HCT116 (cell line): ENCODE measurements around the gene GRM8. TPM values are rescaled to one million over a fixed set of nuclear protein-coding genes. Genes with fewer than 3 reads are reported as not detected.

ENCODE experiments used
- ATAC-seq: fragments of 200-7000 bp; cut with Tn5 transposase; 2 replicates; pipeline ENCODE4 v1.9.1; 2020; ENCODE audit warnings: mild to moderate bottlenecking, moderate library complexity
- BruUV-seq: library from RNA; stranded (reverse); fragments of 400-500 nt; replicated peaks from 2 replicates; lab custom pipeline; 2021; lab: Mats Ljungman, UMichigan
- CTCF ChIA-PET: fragments of 300-600 bp; sonication (Branson Sonifier 250); formaldehyde crosslinking; loops from one replicate; lab custom pipeline; 2021; ENCODE audit warnings: antibody characterized with exemption; lab: Charles Lee
- POLR2A ChIA-PET: fragments of 300-600, 350-600 bp; sonication (Branson Sonifier 250); formaldehyde crosslinking; loops from one replicate; lab custom pipeline; 2021; ENCODE audit warnings: antibody characterized with exemption; lab: Charles Lee
- RAD21 ChIA-PET, 2 experiments: fragments of 300-600 bp; sonication (Branson Sonifier 250); formaldehyde crosslinking; loops; one replicate each; lab custom pipeline; 2023; ENCODE audit warnings: low total read pairs in 2 of 2; ENCODE audit not compliant: uncharacterized antibody in 2 of 2, unreplicated experiment in 2 of 2, low non-redundant PET in 1 of 2; lab: Charles Lee
- DNase-seq: peaks from one replicate; pipeline ENCODE4 v3.0.0-alpha.2; 2010; ENCODE audit warnings: low read depth, low spot score
- H2AFZ ChIP-seq: fragments of 200-600 bp; shearing (Covaris generic), sonication (generic); 2 replicates; pipeline ENCODE4 v1.6.1; 2017; ENCODE audit warnings: low read depth, mixed run types, mixed read lengths, antibody characterized with exemption, low read length; ENCODE audit not compliant: poor library complexity, severe bottlenecking
- H3K27ac ChIP-seq: 2 replicates; pipeline ENCODE4 v1.5.1; 2012; ENCODE audit warnings: low read depth, low read length
- H3K27me3 ChIP-seq: fragments of 200-600 bp; sonication (generic); 2 replicates; pipeline ENCODE4 v1.6.1; 2016; ENCODE audit warnings: mixed run types, low read length, mixed read lengths; ENCODE audit not compliant: insufficient read depth
- H3K36me3 ChIP-seq, 2 experiments: fragments of 200-500 bp in 1 of 2; fragments of 200-600 bp in 1 of 2; sonication (Bioruptor generic) in 1 of 2; sonication (generic) in 1 of 2; 2 replicates each; pipeline versions ENCODE4 v1.5.1 to v1.6.1; 2014 to 2016; ENCODE audit warnings: low read length in 2 of 2, inconsistent platforms in 1 of 2, mixed read lengths in 1 of 2, mixed run types in 1 of 2; ENCODE audit not compliant: insufficient read depth in 2 of 2, control insufficient read depth in 1 of 2
- H3K4me1 ChIP-seq, 2 experiments: fragments of 200-600 bp in 1 of 2; sonication (generic) in 1 of 2; 2 replicates each; pipeline versions ENCODE4 v1.5.1 to v1.6.1; 2012 to 2017; ENCODE audit warnings: low read length in 2 of 2, inconsistent platforms in 1 of 2, mild to moderate bottlenecking in 1 of 2, mixed read lengths in 1 of 2, mixed run types in 1 of 2, moderate library complexity in 1 of 2; ENCODE audit not compliant: insufficient read depth in 2 of 2, control insufficient read depth in 1 of 2
- H3K4me2 ChIP-seq: fragments of 200-600 bp; sonication (generic); 2 replicates; pipeline ENCODE4 v1.6.1; 2017; ENCODE audit warnings: mixed run types, low read length, mixed read lengths
- H3K4me3 ChIP-seq, 2 experiments: fragments of 200-600 bp in 1 of 2; sonication (generic) in 1 of 2; replicated peaks in 1 of 2; 2 replicates each; pipeline ENCODE4 v1.5.1; 2011 to 2016; ENCODE audit warnings: low read length in 2 of 2, control low read depth in 1 of 2, low read depth in 1 of 2, mild to moderate bottlenecking in 1 of 2, mixed read lengths in 1 of 2, mixed run types in 1 of 2
- H3K79me2 ChIP-seq: fragments of 200-600 bp; sonication (generic); 2 replicates; pipeline ENCODE4 v1.6.1; 2017; ENCODE audit warnings: mild to moderate bottlenecking, mixed run types, low read length, moderate library complexity, mixed read lengths; ENCODE audit not compliant: insufficient read depth
- H3K9ac ChIP-seq: fragments of 200-600 bp; sonication (generic); 2 replicates; pipeline ENCODE4 v1.6.1; 2016; ENCODE audit warnings: low read length, mixed read lengths
- H3K9me2 ChIP-seq: fragments of 200-600 bp; sonication (generic), shearing (Covaris generic); 2 replicates; pipeline ENCODE4 v1.6.1; 2017; ENCODE audit warnings: mixed run types, mild to moderate bottlenecking, moderate library complexity; ENCODE audit not compliant: insufficient read depth
- H3K9me3 ChIP-seq, 2 experiments: fragments of 200-500 bp in 1 of 2; fragments of 200-600 bp in 1 of 2; sonication (Bioruptor generic) in 1 of 2; sonication (generic) in 1 of 2; 2 replicates each; pipeline ENCODE4 v1.6.1; 2014 to 2017; ENCODE audit warnings: low read length in 2 of 2, mixed read lengths in 2 of 2, inconsistent platforms in 1 of 2, low read depth in 1 of 2, mild to moderate bottlenecking in 1 of 2, mixed run types in 1 of 2, moderate library complexity in 1 of 2; ENCODE audit not compliant: control insufficient read depth in 1 of 2, insufficient read depth in 1 of 2
- H4K20me1 ChIP-seq: fragments of 200-600 bp; sonication (generic), shearing (Covaris generic); 2 replicates; pipeline ENCODE4 v1.6.1; 2017; ENCODE audit warnings: mixed run types, mild to moderate bottlenecking, moderate library complexity; ENCODE audit not compliant: insufficient read depth
- CBX3 ChIP-seq: IDR thresholded peaks from 2 replicates; pipeline ENCODE4 v1.6.1; 2012; ENCODE audit warnings: low read depth
- ELF1 ChIP-seq: IDR thresholded peaks from 2 replicates; pipeline ENCODE4 v1.6.1; 2012; ENCODE audit warnings: low read depth, borderline replicate concordance
- FOSL1 ChIP-seq: IDR thresholded peaks from 2 replicates; pipeline ENCODE4 v1.6.1; 2012; ENCODE audit warnings: low read depth
- POLR2A ChIP-seq: IDR thresholded peaks from 2 replicates; pipeline ENCODE4 v1.7.0; 2011; ENCODE audit warnings: borderline replicate concordance; ENCODE audit not compliant: insufficient read depth, insufficient read length; ENCODE audit errors: extremely low read depth
- POLR2AphosphoS5 ChIP-seq: IDR thresholded peaks from 2 replicates; pipeline ENCODE4 v1.6.1; 2011; ENCODE audit warnings: mild to moderate bottlenecking, low read depth, low read length, moderate library complexity
- SIN3A ChIP-seq: IDR thresholded peaks from 2 replicates; pipeline ENCODE4 v1.6.1; 2012; ENCODE audit warnings: low read depth
- SP1 ChIP-seq: IDR thresholded peaks from 2 replicates; pipeline ENCODE4 v1.6.1; 2012; ENCODE audit warnings: low read depth
- SRF ChIP-seq: IDR thresholded peaks from 2 replicates; pipeline ENCODE4 v1.6.1; 2012; ENCODE audit warnings: low read depth
- TCF7L2 ChIP-seq: IDR thresholded peaks from 2 replicates; pipeline ENCODE4 v1.7.0; 2011; ENCODE audit warnings: borderline replicate concordance, inconsistent platforms; ENCODE audit not compliant: insufficient read depth, insufficient read length; ENCODE audit errors: extremely low read depth
- ZFX ChIP-seq: fragments of 450-650 bp; IDR thresholded peaks from 2 replicates; pipeline ENCODE4 v1.6.1; 2017
- ZNF274 ChIP-seq: fragments of 200-500 bp; sonication (Bioruptor generic); IDR thresholded peaks from 2 replicates; pipeline ENCODE4 v1.6.1; 2014; ENCODE audit warnings: mild to moderate bottlenecking, low read depth, low read length, inconsistent platforms
- intact Hi-C: fragments of 100-400 bp; cut with micrococcal nuclease; formaldehyde crosslinking; loops from 2 replicates; pipeline ENCODE4 v1.10.0; 2022
- total RNA-seq: library from RNA; stranded (reverse); gene quantifications from one replicate; pipeline ENCODE4 v1.2.1, GENCODE V29; 2021; ENCODE audit not compliant: unreplicated experiment
- TF ChIP-seq, protein P1 (sequence below): IDR thresholded peaks from 2 replicates; pipeline ENCODE4 v1.6.1; 2012
- TF ChIP-seq, protein P2 (sequence below): IDR thresholded peaks from 2 replicates; pipeline ENCODE4 v1.6.1; 2011; ENCODE audit warnings: mild to moderate bottlenecking, low read length, moderate library complexity; ENCODE audit not compliant: insufficient replicate concordance; ENCODE audit errors: extremely low read depth
- TF ChIP-seq, protein P3 (sequence below): IDR thresholded peaks from 2 replicates; pipeline ENCODE4 v1.6.1; 2012; ENCODE audit warnings: low read depth

GRM8 gene
- total RNA-seq, 1 experiment from 2014 or later, result 0.05 TPM

DNA sequence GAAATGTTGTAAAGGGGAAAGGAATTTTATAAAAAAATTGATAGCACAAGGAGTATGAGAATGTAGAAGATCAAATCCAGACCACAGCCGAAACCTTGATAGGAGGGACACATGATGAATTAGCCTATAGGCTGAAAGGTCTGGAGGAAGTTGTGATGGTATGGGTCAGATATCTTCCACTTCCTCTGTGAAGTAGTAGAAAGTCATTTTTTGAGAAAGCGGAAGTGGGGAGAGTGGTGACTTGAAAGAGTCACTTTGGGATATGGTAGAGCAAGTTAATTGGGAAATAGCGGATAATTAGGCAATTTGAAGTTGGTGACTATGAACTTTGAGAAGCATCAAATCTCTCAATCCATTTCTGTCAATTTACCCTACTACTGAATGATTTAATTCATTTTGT, 99.4 kb downstream of the GRM8 start:
- H3K4me1 ChIP-seq, result no peaks in the 10 kb centered on the region
- no peaks in the 10 kb centered on the region for H4K20me1 ChIP-seq
- H3K4me2 ChIP-seq, result no peak overlapping the region
- no peaks in the 10 kb centered on the region for H3K36me3 ChIP-seq
- no peaks in the 10 kb centered on the region for H3K79me2 ChIP-seq
- BruUV-seq, result no TSS peak
- H2AFZ ChIP-seq, result no peak overlapping the region
- TF ChIP-seq FOSL1, result no peak
- TF ChIP-seq, protein P1, sequence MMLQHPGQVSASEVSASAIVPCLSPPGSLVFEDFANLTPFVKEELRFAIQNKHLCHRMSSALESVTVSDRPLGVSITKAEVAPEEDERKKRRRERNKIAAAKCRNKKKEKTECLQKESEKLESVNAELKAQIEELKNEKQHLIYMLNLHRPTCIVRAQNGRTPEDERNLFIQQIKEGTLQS, result no peak
- TF ChIP-seq POLR2A, result no peak
- no peak for TF ChIP-seq SP1
- TF ChIP-seq, all 23 proteins: peak for 0
- CTCF ChIA-PET, result no interaction called here
- ATAC-seq (no peak), DNase-seq (no peak)
- RAD21 ChIA-PET, result no interaction called here
- Histone ChIP-seq H3K9ac (no peak overlapping the region), H3K27ac (no peak overlapping the region), H3K4me3 (no peak overlapping the region), H3K9me2 (no peaks in the 10 kb centered on the region), H3K9me3 (no peaks in the 10 kb centered on the region), H3K27me3 (peaks cover 20% of the 10 kb centered on the region)
- POLR2A ChIA-PET, result no interaction called here
- intact Hi-C loops, result no loop called here

DNA sequence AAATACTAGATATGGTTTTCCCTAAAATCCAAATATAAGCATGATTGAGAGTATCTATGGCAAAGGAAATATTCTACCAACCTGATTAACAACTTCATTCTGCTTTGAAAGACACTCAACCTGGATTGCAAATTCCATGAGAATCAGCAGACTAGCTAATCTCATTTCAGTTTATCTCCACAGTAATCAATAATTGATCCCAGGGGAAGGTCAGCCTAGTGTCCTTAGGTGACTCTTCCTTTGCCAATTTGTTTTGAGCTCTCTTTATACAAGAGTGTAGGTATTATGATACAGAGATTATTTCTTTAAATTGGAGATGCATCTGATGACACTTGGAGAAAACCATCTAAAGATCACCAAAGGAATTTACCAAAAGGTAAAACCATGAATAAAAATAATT, 100.3 kb downstream of the GRM8 start:
- DNase-seq (no peak), ATAC-seq (no peak)
- H3K27me3 ChIP-seq, result peaks cover 20% of the 10 kb centered on the region
- no peaks in the 10 kb centered on the region for H3K36me3 ChIP-seq
- no peak overlapping the region for H3K27ac ChIP-seq
- H3K4me1 ChIP-seq, result no peaks in the 10 kb centered on the region
- CTCF ChIA-PET, result no interaction called here
- no peaks in the 10 kb centered on the region for H3K9me3 ChIP-seq
- H3K79me2 ChIP-seq, result no peaks in the 10 kb centered on the region
- no peak overlapping the region for H3K4me3 ChIP-seq
- intact Hi-C loops, result no loop called here
- BruUV-seq, result no TSS peak
- no peak overlapping the region for H2AFZ ChIP-seq
- H4K20me1 ChIP-seq, result no peaks in the 10 kb centered on the region
- no peaks in the 10 kb centered on the region for H3K9me2 ChIP-seq
- RAD21 ChIA-PET, result no interaction called here
- no peak overlapping the region for H3K4me2 ChIP-seq
- POLR2A ChIA-PET, result no interaction called here
- H3K9ac ChIP-seq, result no peak overlapping the region
- TF ChIP-seq SRF, result no peak
- TF ChIP-seq ZNF274, result no peak
- TF ChIP-seq, protein P2, sequence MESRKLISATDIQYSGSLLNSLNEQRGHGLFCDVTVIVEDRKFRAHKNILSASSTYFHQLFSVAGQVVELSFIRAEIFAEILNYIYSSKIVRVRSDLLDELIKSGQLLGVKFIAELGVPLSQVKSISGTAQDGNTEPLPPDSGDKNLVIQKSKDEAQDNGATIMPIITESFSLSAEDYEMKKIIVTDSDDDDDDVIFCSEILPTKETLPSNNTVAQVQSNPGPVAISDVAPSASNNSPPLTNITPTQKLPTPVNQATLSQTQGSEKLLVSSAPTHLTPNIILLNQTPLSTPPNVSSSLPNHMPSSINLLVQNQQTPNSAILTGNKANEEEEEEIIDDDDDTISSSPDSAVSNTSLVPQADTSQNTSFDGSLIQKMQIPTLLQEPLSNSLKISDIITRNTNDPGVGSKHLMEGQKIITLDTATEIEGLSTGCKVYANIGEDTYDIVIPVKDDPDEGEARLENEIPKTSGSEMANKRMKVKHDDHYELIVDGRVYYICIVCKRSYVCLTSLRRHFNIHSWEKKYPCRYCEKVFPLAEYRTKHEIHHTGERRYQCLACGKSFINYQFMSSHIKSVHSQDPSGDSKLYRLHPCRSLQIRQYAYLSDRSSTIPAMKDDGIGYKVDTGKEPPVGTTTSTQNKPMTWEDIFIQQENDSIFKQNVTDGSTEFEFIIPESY, result no peak
- no peak for TF ChIP-seq POLR2A
- TF ChIP-seq, protein P3, sequence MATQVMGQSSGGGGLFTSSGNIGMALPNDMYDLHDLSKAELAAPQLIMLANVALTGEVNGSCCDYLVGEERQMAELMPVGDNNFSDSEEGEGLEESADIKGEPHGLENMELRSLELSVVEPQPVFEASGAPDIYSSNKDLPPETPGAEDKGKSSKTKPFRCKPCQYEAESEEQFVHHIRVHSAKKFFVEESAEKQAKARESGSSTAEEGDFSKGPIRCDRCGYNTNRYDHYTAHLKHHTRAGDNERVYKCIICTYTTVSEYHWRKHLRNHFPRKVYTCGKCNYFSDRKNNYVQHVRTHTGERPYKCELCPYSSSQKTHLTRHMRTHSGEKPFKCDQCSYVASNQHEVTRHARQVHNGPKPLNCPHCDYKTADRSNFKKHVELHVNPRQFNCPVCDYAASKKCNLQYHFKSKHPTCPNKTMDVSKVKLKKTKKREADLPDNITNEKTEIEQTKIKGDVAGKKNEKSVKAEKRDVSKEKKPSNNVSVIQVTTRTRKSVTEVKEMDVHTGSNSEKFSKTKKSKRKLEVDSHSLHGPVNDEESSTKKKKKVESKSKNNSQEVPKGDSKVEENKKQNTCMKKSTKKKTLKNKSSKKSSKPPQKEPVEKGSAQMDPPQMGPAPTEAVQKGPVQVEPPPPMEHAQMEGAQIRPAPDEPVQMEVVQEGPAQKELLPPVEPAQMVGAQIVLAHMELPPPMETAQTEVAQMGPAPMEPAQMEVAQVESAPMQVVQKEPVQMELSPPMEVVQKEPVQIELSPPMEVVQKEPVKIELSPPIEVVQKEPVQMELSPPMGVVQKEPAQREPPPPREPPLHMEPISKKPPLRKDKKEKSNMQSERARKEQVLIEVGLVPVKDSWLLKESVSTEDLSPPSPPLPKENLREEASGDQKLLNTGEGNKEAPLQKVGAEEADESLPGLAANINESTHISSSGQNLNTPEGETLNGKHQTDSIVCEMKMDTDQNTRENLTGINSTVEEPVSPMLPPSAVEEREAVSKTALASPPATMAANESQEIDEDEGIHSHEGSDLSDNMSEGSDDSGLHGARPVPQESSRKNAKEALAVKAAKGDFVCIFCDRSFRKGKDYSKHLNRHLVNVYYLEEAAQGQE, result no peak
- no peak for TF ChIP-seq POLR2AphosphoS5
- no peak for TF ChIP-seq TCF7L2
- no peak for TF ChIP-seq ELF1
- TF ChIP-seq ZFX, result no peak
- TF ChIP-seq FOSL1, result no peak
- TF ChIP-seq CBX3, result no peak
- TF ChIP-seq SIN3A, result no peak
